ENCODE data around the gene ADAMTSL3. TPM values are rescaled to one million over a fixed set of nuclear protein-coding genes. Genes with fewer than 3 reads are reported as not detected.

The ADAMTSL3 gene
- total and polyA plus RNA-seq, 2 of the 8 experiments (the other 6 are each of a cell fraction or from before 2014, with no cell fraction given) = 0.35 to 1.4 TPM

DNA sequence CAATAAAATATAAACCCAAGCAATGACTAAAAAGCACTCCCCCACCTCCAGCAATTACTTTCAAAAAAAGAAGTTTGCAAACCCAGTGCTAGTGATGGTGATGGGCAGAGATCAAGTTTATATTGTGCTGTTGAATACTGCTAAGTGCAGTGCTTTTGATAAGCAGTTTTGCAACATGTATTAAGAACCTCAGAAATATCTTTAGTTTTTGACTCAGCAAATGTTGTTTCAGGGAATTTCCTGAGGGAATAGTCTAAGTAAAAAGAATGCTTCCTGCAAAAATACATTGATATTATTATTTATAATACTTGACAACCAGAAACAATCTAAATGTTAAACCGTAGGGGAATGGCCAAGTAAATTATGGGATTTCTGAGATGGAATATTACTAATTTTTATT is 69.3 kb downstream of the ADAMTSL3 start:
- no peak overlapping the region for H2BK20ac ChIP-seq (ENCODE audit: low read length)
- H4K8ac ChIP-seq (ENCODE audit: extremely low read depth, insufficient read depth, low read length) = no peak overlapping the region
- no peak overlapping the region for H4K5ac ChIP-seq (ENCODE audit: insufficient read length, low read depth, low read length)
- ChIA-PET CTCF (ENCODE audit: partially characterized antibody) (no interaction called here), POLR2A (ENCODE audit: partially characterized antibody) (no interaction called here)
- H2AK5ac ChIP-seq (ENCODE audit: low read depth, low read length) = no peak overlapping the region
- H3K27me3 ChIP-seq (replicated peaks in 1 of 4; ENCODE audit: control insufficient read depth in 3 of 4, extremely low read depth in 1 of 4, insufficient read depth in 3 of 4, low read length in 3 of 4) = no peaks in the 10 kb centered on the region
- no peak overlapping the region for H3K4me2 ChIP-seq (ENCODE audit: insufficient read depth in 1 of 2, low read depth in 2 of 2, low read length in 2 of 2)
- H3K27ac ChIP-seq (ENCODE audit: low read depth, low read length) = no peak overlapping the region
- H2BK12ac ChIP-seq (ENCODE audit: low read depth, low read length) = no peak overlapping the region
- H2BK15ac ChIP-seq (ENCODE audit: low read length) = no peak overlapping the region
- H3K4me3 ChIP-seq (ENCODE audit: extremely low read depth in 1 of 4, insufficient read depth in 2 of 4, low read depth in 3 of 4, low read length in 4 of 4) = no peak overlapping the region
- no peak overlapping the region for H2BK5ac ChIP-seq (ENCODE audit: low read depth, low read length)
- FAIRE-seq = no peak
- peak overlapping the region in 1 of 4 experiments; percentile 34; a peak in 1 of 7 replicates for H3K9ac ChIP-seq (replicated peaks in 1 of 4; ENCODE audit: extremely low read depth in 1 of 4, low read depth in 3 of 4, low read length in 3 of 4)
- H3K18ac ChIP-seq (ENCODE audit: extremely low read depth, low read length) = no peak overlapping the region
- no peak overlapping the region for H2AFZ ChIP-seq (ENCODE audit: low read length)
- no peaks in the 10 kb centered on the region for H4K20me1 ChIP-seq (replicated peaks in 1 of 2; ENCODE audit: control insufficient read depth in 1 of 2, insufficient read depth in 2 of 2, low read length in 2 of 2)
- WGBS, 2 experiments (ENCODE audit: extremely low coverage in 1 of 2, insufficient coverage in 1 of 2, insufficient read length in 1 of 2, insufficient replicate concordance in 2 of 2, low coverage in 1 of 2, low lambda C conversion rate in 2 of 2, missing lambda C conversion rate in 1 of 2) = 88% methylated on average over 1 of the region's 1 CpG; no CpG with 5 or more reads in 1 of the 2 experiments
- no peaks in the 10 kb centered on the region for H3K36me3 ChIP-seq (ENCODE audit: control insufficient read depth in 2 of 4, insufficient read depth in 4 of 4, low read length in 3 of 4)
- no peaks in the 10 kb centered on the region for H3K9me3 ChIP-seq (ENCODE audit: insufficient read depth in 2 of 2, low read depth in 1 of 2, low read length in 1 of 2)
- no peak overlapping the region for H4K91ac ChIP-seq (replicated peaks; ENCODE audit: insufficient read length, low read length)
- no peaks in the 10 kb centered on the region for H3K23me2 ChIP-seq (ENCODE audit: low read depth, low read length)
- no peaks in the 10 kb centered on the region for H3K79me1 ChIP-seq (ENCODE audit: low read depth, low read length)
- H3K4me1 ChIP-seq (replicated peaks in 1 of 4; ENCODE audit: control insufficient read depth in 3 of 4, insufficient read depth in 4 of 4, low read length in 3 of 4) = no peaks in the 10 kb centered on the region
- H3K4ac ChIP-seq (replicated peaks; ENCODE audit: insufficient read length, low read depth, low read length) = no peak overlapping the region
- H3K56ac ChIP-seq (replicated peaks; ENCODE audit: insufficient read length, low read depth, low read length) = no peak overlapping the region
- no peak overlapping the region for H3K14ac ChIP-seq (ENCODE audit: insufficient read length)
- no peak overlapping the region for H2BK120ac ChIP-seq (replicated peaks; ENCODE audit: low read depth, low read length)
- H3K23ac ChIP-seq (ENCODE audit: insufficient read length) = no peak overlapping the region
- no peak for DNase-seq (ENCODE audit: low read depth in 1 of 2, low spot score in 2 of 2)
- no peaks in the 10 kb centered on the region for H3K79me2 ChIP-seq (ENCODE audit: control insufficient read depth in 1 of 2, insufficient read depth in 2 of 2, low read length in 2 of 2)
- no peak for TF ChIP-seq EZH2 (IDR thresholded peaks at IDR 0.05; ENCODE audit: low read depth, low read length, severe bottlenecking)
- TF ChIP-seq ATF2 (IDR thresholded peaks at IDR 0.05; ENCODE audit: low read length) = no peak
- TF ChIP-seq SAP30 (IDR thresholded peaks at IDR 0.05; ENCODE audit: insufficient read depth, insufficient replicate concordance, low read length) = no peak
- no peak for TF ChIP-seq SP4 (IDR thresholded peaks at IDR 0.05; ENCODE audit: low read length)
- TF ChIP-seq SRF (IDR thresholded peaks at IDR 0.05; ENCODE audit: low read depth, low read length) = no peak
- no peak for TF ChIP-seq CREB1 (IDR thresholded peaks at IDR 0.05)
- no peak for TF ChIP-seq POLR2A (IDR thresholded peaks at IDR 0.05; ENCODE audit: control extremely low read depth in 1 of 2, low read depth in 2 of 2, low read length in 2 of 2)
- TF ChIP-seq POU5F1 (IDR thresholded peaks at IDR 0.05; ENCODE audit: low read depth, low read length) = no peak
- TF ChIP-seq SUZ12 (IDR thresholded peaks at IDR 0.05; ENCODE audit: low read length) = no peak
- no peak for TF ChIP-seq ZNF274 (IDR thresholded peaks at IDR 0.05; ENCODE audit: borderline replicate concordance, extremely low read depth, low read length)
- no peak for TF ChIP-seq KDM4A (IDR thresholded peaks at IDR 0.05; ENCODE audit: low read depth, low read length, severe bottlenecking)
- TF ChIP-seq ASH2L (IDR thresholded peaks at IDR 0.05; ENCODE audit: low read length) = no peak
- no peak for TF ChIP-seq SP2 (IDR thresholded peaks at IDR 0.05; ENCODE audit: low read length)
- TF ChIP-seq HDAC6 (IDR thresholded peaks at IDR 0.05; ENCODE audit: low read depth, low read length) = no peak
- TF ChIP-seq BRCA1 (IDR thresholded peaks at IDR 0.05; ENCODE audit: low read depth, low read length) = no peak
